Measurements from ENCODE around the gene SYTL5.

- TF ChIP-seq GATA2 (IDR thresholded peaks at IDR 0.05; ENCODE audit: low read depth, low read length): no peak
- TF ChIP-seq GATA3 (IDR thresholded peaks at IDR 0.05; ENCODE audit: low read depth, low read length): no peak
These were observed 166.2 kb downstream of the SYTL5 start for GRCh38 chrX:38172596-38172995.

All from SH-SY5Y (cell line).